HCT116 (cell line): ENCODE results near the gene MANBA. TPM values are rescaled to one million over a fixed set of nuclear protein-coding genes. Genes with fewer than 3 reads are reported as not detected.

Experiments
- ATAC-seq: fragments of 200-7000 bp; cut with Tn5 transposase; 2 replicates; pipeline ENCODE4 v1.9.1; 2020; ENCODE audit warnings: mild to moderate bottlenecking, moderate library complexity
- BruUV-seq: library from RNA; stranded (reverse); fragments of 400-500 nt; replicated peaks from 2 replicates; lab custom pipeline; 2021; lab: Mats Ljungman, UMichigan
- CTCF ChIA-PET: fragments of 300-600 bp; sonication (Branson Sonifier 250); formaldehyde crosslinking; loops from one replicate; lab custom pipeline; 2021; ENCODE audit warnings: antibody characterized with exemption; lab: Charles Lee
- POLR2A ChIA-PET: fragments of 300-600, 350-600 bp; sonication (Branson Sonifier 250); formaldehyde crosslinking; loops from one replicate; lab custom pipeline; 2021; ENCODE audit warnings: antibody characterized with exemption; lab: Charles Lee
- RAD21 ChIA-PET, 2 experiments: fragments of 300-600 bp; sonication (Branson Sonifier 250); formaldehyde crosslinking; loops; one replicate each; lab custom pipeline; 2023; ENCODE audit warnings: low total read pairs in 2 of 2; ENCODE audit not compliant: uncharacterized antibody in 2 of 2, unreplicated experiment in 2 of 2, low non-redundant PET in 1 of 2; lab: Charles Lee
- DNase-seq: peaks from one replicate; pipeline ENCODE4 v3.0.0-alpha.2; 2010; ENCODE audit warnings: low read depth, low spot score
- H2AFZ ChIP-seq: fragments of 200-600 bp; shearing (Covaris generic), sonication (generic); 2 replicates; pipeline ENCODE4 v1.6.1; 2017; ENCODE audit warnings: low read depth, mixed run types, mixed read lengths, antibody characterized with exemption, low read length; ENCODE audit not compliant: poor library complexity, severe bottlenecking
- H3K27ac ChIP-seq: 2 replicates; pipeline ENCODE4 v1.5.1; 2012; ENCODE audit warnings: low read depth, low read length
- H3K27me3 ChIP-seq: fragments of 200-600 bp; sonication (generic); 2 replicates; pipeline ENCODE4 v1.6.1; 2016; ENCODE audit warnings: mixed run types, low read length, mixed read lengths; ENCODE audit not compliant: insufficient read depth
- H3K36me3 ChIP-seq, 2 experiments: fragments of 200-500 bp in 1 of 2; fragments of 200-600 bp in 1 of 2; sonication (Bioruptor generic) in 1 of 2; sonication (generic) in 1 of 2; 2 replicates each; pipeline versions ENCODE4 v1.5.1 to v1.6.1; 2014 to 2016; ENCODE audit warnings: low read length in 2 of 2, inconsistent platforms in 1 of 2, mixed read lengths in 1 of 2, mixed run types in 1 of 2; ENCODE audit not compliant: insufficient read depth in 2 of 2, control insufficient read depth in 1 of 2
- H3K4me1 ChIP-seq, 2 experiments: fragments of 200-600 bp in 1 of 2; sonication (generic) in 1 of 2; 2 replicates each; pipeline versions ENCODE4 v1.5.1 to v1.6.1; 2012 to 2017; ENCODE audit warnings: low read length in 2 of 2, inconsistent platforms in 1 of 2, mild to moderate bottlenecking in 1 of 2, mixed read lengths in 1 of 2, mixed run types in 1 of 2, moderate library complexity in 1 of 2; ENCODE audit not compliant: insufficient read depth in 2 of 2, control insufficient read depth in 1 of 2
- H3K4me2 ChIP-seq: fragments of 200-600 bp; sonication (generic); 2 replicates; pipeline ENCODE4 v1.6.1; 2017; ENCODE audit warnings: mixed run types, low read length, mixed read lengths
- H3K4me3 ChIP-seq, 2 experiments: fragments of 200-600 bp in 1 of 2; sonication (generic) in 1 of 2; replicated peaks in 1 of 2; 2 replicates each; pipeline ENCODE4 v1.5.1; 2011 to 2016; ENCODE audit warnings: low read length in 2 of 2, control low read depth in 1 of 2, low read depth in 1 of 2, mild to moderate bottlenecking in 1 of 2, mixed read lengths in 1 of 2, mixed run types in 1 of 2
- H3K79me2 ChIP-seq: fragments of 200-600 bp; sonication (generic); 2 replicates; pipeline ENCODE4 v1.6.1; 2017; ENCODE audit warnings: mild to moderate bottlenecking, mixed run types, low read length, moderate library complexity, mixed read lengths; ENCODE audit not compliant: insufficient read depth
- H3K9ac ChIP-seq: fragments of 200-600 bp; sonication (generic); 2 replicates; pipeline ENCODE4 v1.6.1; 2016; ENCODE audit warnings: low read length, mixed read lengths
- H3K9me2 ChIP-seq: fragments of 200-600 bp; sonication (generic), shearing (Covaris generic); 2 replicates; pipeline ENCODE4 v1.6.1; 2017; ENCODE audit warnings: mixed run types, mild to moderate bottlenecking, moderate library complexity; ENCODE audit not compliant: insufficient read depth
- H3K9me3 ChIP-seq, 2 experiments: fragments of 200-500 bp in 1 of 2; fragments of 200-600 bp in 1 of 2; sonication (Bioruptor generic) in 1 of 2; sonication (generic) in 1 of 2; 2 replicates each; pipeline ENCODE4 v1.6.1; 2014 to 2017; ENCODE audit warnings: low read length in 2 of 2, mixed read lengths in 2 of 2, inconsistent platforms in 1 of 2, low read depth in 1 of 2, mild to moderate bottlenecking in 1 of 2, mixed run types in 1 of 2, moderate library complexity in 1 of 2; ENCODE audit not compliant: control insufficient read depth in 1 of 2, insufficient read depth in 1 of 2
- H4K20me1 ChIP-seq: fragments of 200-600 bp; sonication (generic), shearing (Covaris generic); 2 replicates; pipeline ENCODE4 v1.6.1; 2017; ENCODE audit warnings: mixed run types, mild to moderate bottlenecking, moderate library complexity; ENCODE audit not compliant: insufficient read depth
- ATF3 ChIP-seq: IDR thresholded peaks from 2 replicates; pipeline ENCODE4 v1.6.1; 2012
- CBX3 ChIP-seq: IDR thresholded peaks from 2 replicates; pipeline ENCODE4 v1.6.1; 2012; ENCODE audit warnings: low read depth
- CEBPB ChIP-seq: IDR thresholded peaks from 2 replicates; pipeline ENCODE4 v1.6.1; 2012; ENCODE audit warnings: low read depth
- ELF1 ChIP-seq: IDR thresholded peaks from 2 replicates; pipeline ENCODE4 v1.6.1; 2012; ENCODE audit warnings: low read depth, borderline replicate concordance
- EZH2 ChIP-seq: fragments of 200-600 bp; sonication (generic); IDR thresholded peaks from 2 replicates; pipeline ENCODE4 v1.6.1; 2017; ENCODE audit warnings: antibody characterized with exemption, mixed run types
- EZH2phosphoT487 ChIP-seq: fragments of 200-600 bp; IDR thresholded peaks from 2 replicates; pipeline ENCODE4 v1.6.1; 2018; ENCODE audit warnings: antibody characterized with exemption, borderline replicate concordance
- FOSL1 ChIP-seq: IDR thresholded peaks from 2 replicates; pipeline ENCODE4 v1.6.1; 2012; ENCODE audit warnings: low read depth
- JUND ChIP-seq: IDR thresholded peaks from 2 replicates; pipeline ENCODE4 v1.6.1; 2012
- MAX ChIP-seq: IDR thresholded peaks from 2 replicates; pipeline ENCODE4 v1.6.1; 2012
- POLR2A ChIP-seq: IDR thresholded peaks from 2 replicates; pipeline ENCODE4 v1.7.0; 2011; ENCODE audit warnings: borderline replicate concordance; ENCODE audit not compliant: insufficient read depth, insufficient read length; ENCODE audit errors: extremely low read depth
- RAD21 ChIP-seq: IDR thresholded peaks from 2 replicates; pipeline ENCODE4 v1.6.1; 2012; ENCODE audit warnings: low read depth, mild to moderate bottlenecking
- REST ChIP-seq: IDR thresholded peaks from 2 replicates; pipeline ENCODE4 v1.6.1; 2012; ENCODE audit warnings: low read depth
- SIN3A ChIP-seq: IDR thresholded peaks from 2 replicates; pipeline ENCODE4 v1.6.1; 2012; ENCODE audit warnings: low read depth
- SP1 ChIP-seq: IDR thresholded peaks from 2 replicates; pipeline ENCODE4 v1.6.1; 2012; ENCODE audit warnings: low read depth
- SRF ChIP-seq: IDR thresholded peaks from 2 replicates; pipeline ENCODE4 v1.6.1; 2012; ENCODE audit warnings: low read depth
- TCF7L2 ChIP-seq: IDR thresholded peaks from 2 replicates; pipeline ENCODE4 v1.7.0; 2011; ENCODE audit warnings: borderline replicate concordance, inconsistent platforms; ENCODE audit not compliant: insufficient read depth, insufficient read length; ENCODE audit errors: extremely low read depth
- YY1 ChIP-seq: IDR thresholded peaks from 2 replicates; pipeline ENCODE4 v1.6.1; 2011; ENCODE audit warnings: low read length, low read depth, moderate library complexity, mild to moderate bottlenecking; ENCODE audit not compliant: insufficient replicate concordance; ENCODE audit errors: extremely low read depth
- ZBTB33 ChIP-seq: IDR thresholded peaks from 2 replicates; pipeline ENCODE4 v1.6.1; 2011; ENCODE audit warnings: mild to moderate bottlenecking, low read length, moderate library complexity; ENCODE audit not compliant: insufficient replicate concordance; ENCODE audit errors: extremely low read depth
- ZFX ChIP-seq: fragments of 450-650 bp; IDR thresholded peaks from 2 replicates; pipeline ENCODE4 v1.6.1; 2017
- ZNF274 ChIP-seq: fragments of 200-500 bp; sonication (Bioruptor generic); IDR thresholded peaks from 2 replicates; pipeline ENCODE4 v1.6.1; 2014; ENCODE audit warnings: mild to moderate bottlenecking, low read depth, low read length, inconsistent platforms
- intact Hi-C: fragments of 100-400 bp; cut with micrococcal nuclease; formaldehyde crosslinking; loops from 2 replicates; pipeline ENCODE4 v1.10.0; 2022
- total RNA-seq: library from RNA; stranded (reverse); gene quantifications from one replicate; pipeline ENCODE4 v1.2.1, GENCODE V29; 2021; ENCODE audit not compliant: unreplicated experiment

The MANBA gene
- total RNA-seq, 1 experiment from 2014 or later: 21.3 TPM

GRCh38 chr4:102638621-102639020 lies 122.1 kb downstream of the MANBA start:
- H3K9ac ChIP-seq: no peak overlapping the region
- ChIA-PET CTCF (no interaction called here), RAD21 (no interaction called here), POLR2A (no interaction called here)
- ATAC-seq (no peak), DNase-seq (no peak)
- no peaks in the 10 kb centered on the region for H3K9me2 ChIP-seq
- H3K4me2 ChIP-seq: no peak overlapping the region
- no peak overlapping the region for H3K4me3 ChIP-seq
- BruUV-seq: no TSS peak
- H3K9me3 ChIP-seq: no peaks in the 10 kb centered on the region
- intact Hi-C loops: no loop called here
- no peak for TF ChIP-seq REST
- TF ChIP-seq ATF3: no peak
- TF ChIP-seq FOSL1: no peak
- TF ChIP-seq CEBPB: no peak
- no peak for TF ChIP-seq ELF1
- TF ChIP-seq EZH2phosphoT487: no peak
- no peak for TF ChIP-seq POLR2A
- no peak for TF ChIP-seq EZH2
- TF ChIP-seq CBX3: no peak
- TF ChIP-seq MAX: no peak
- no peak for TF ChIP-seq ZFX
- TF ChIP-seq SP1: no peak
- TF ChIP-seq RAD21: no peak
- TF ChIP-seq SRF: no peak
- TF ChIP-seq ZNF274: no peak
- TF ChIP-seq JUND: no peak
- TF ChIP-seq SIN3A: no peak
- no peak for TF ChIP-seq TCF7L2
- no peak for TF ChIP-seq YY1
- no peak for TF ChIP-seq ZBTB33
- H3K27me3 ChIP-seq: no peaks in the 10 kb centered on the region
- H3K4me1 ChIP-seq: peaks cover 0 to 12% of the 10 kb centered on the region in 2 experiments; a peak in 2 of 4 replicates
- no peaks in the 10 kb centered on the region for H3K36me3 ChIP-seq
- H3K27ac ChIP-seq: no peak overlapping the region
- H4K20me1 ChIP-seq: no peaks in the 10 kb centered on the region
- no peak overlapping the region for H2AFZ ChIP-seq
- no peaks in the 10 kb centered on the region for H3K79me2 ChIP-seq
